WTC11 (cell line): ENCODE measurements around the gene ACMSD.

Source experiments
- JUN ChIP-seq: sonication (generic); formaldehyde crosslinking; IDR thresholded peaks from 2 replicates; pipeline ENCODE4 v1.8.0; 2023; ENCODE audit warnings: mild to moderate bottlenecking, missing genetic modification reagents
- NR2C2 ChIP-seq: sonication (generic); formaldehyde crosslinking; IDR thresholded peaks from 2 replicates; pipeline ENCODE4 v1.8.0; 2022; ENCODE audit warnings: mild to moderate bottlenecking, missing genetic modification reagents
- NR3C1 ChIP-seq: sonication (generic); formaldehyde crosslinking; conservative IDR thresholded peaks from 2 replicates; pipeline ENCODE4 v1.8.1; 2023; ENCODE audit warnings: low read depth, mild to moderate bottlenecking, missing genetic modification reagents
- OVOL2 ChIP-seq: fragments of 250-450 bp; sonication (Bioruptor Pico); IDR thresholded peaks from 2 replicates; pipeline ENCODE4 v1.9.0; 2021; ENCODE audit warnings: mild to moderate bottlenecking, borderline replicate concordance
- ZBTB21 ChIP-seq: sonication (generic); formaldehyde crosslinking; IDR thresholded peaks from 2 replicates; pipeline ENCODE4 v1.8.1; 2023; ENCODE audit warnings: mild to moderate bottlenecking, missing genetic modification reagents, borderline replicate concordance
- TF ChIP-seq, protein P1 (sequence below): fragments of 200-600 bp; IDR thresholded peaks from 2 replicates; pipeline ENCODE4 v1.8.0; 2022; ENCODE audit warnings: antibody characterized with exemption
- TF ChIP-seq, protein P2 (sequence below): sonication (generic); formaldehyde crosslinking; IDR thresholded peaks from 2 replicates; pipeline ENCODE4 v1.8.1; 2023; ENCODE audit warnings: mild to moderate bottlenecking, missing genetic modification reagents
- TF ChIP-seq, protein P3 (sequence below): sonication (generic); formaldehyde crosslinking; IDR thresholded peaks from 2 replicates; pipeline ENCODE4 v1.8.1; 2022; ENCODE audit warnings: missing genetic modification reagents, borderline replicate concordance
- TF ChIP-seq, protein P4 (sequence below): sonication (generic); formaldehyde crosslinking; IDR thresholded peaks from 2 replicates; pipeline ENCODE4 v1.8.1; 2023; ENCODE audit warnings: mild to moderate bottlenecking, missing genetic modification reagents

DNA sequence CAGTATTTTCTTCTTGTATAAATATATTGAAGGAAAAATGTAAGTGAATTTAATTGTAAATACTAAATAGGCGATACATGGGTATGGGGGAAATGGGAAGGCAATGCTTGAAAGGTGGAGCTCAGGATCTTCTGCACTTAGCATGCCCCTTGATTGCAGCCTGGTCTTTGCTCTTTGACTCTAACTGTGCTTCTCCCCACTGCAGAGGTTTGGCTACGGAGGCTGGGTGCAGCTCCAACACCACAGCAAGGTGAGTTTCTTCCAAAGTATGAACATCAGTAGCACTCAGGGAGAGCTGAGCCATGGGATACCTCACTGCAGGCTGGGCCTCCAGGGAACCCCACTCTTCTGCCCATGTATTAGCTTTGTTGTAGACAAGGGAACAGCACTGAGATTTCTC is 6.6 kb downstream of the ACMSD start:
- TF ChIP-seq, protein P1, sequence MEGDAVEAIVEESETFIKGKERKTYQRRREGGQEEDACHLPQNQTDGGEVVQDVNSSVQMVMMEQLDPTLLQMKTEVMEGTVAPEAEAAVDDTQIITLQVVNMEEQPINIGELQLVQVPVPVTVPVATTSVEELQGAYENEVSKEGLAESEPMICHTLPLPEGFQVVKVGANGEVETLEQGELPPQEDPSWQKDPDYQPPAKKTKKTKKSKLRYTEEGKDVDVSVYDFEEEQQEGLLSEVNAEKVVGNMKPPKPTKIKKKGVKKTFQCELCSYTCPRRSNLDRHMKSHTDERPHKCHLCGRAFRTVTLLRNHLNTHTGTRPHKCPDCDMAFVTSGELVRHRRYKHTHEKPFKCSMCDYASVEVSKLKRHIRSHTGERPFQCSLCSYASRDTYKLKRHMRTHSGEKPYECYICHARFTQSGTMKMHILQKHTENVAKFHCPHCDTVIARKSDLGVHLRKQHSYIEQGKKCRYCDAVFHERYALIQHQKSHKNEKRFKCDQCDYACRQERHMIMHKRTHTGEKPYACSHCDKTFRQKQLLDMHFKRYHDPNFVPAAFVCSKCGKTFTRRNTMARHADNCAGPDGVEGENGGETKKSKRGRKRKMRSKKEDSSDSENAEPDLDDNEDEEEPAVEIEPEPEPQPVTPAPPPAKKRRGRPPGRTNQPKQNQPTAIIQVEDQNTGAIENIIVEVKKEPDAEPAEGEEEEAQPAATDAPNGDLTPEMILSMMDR = no peak
- TF ChIP-seq JUN (CRISPR knock-in tag) = no peak
- TF ChIP-seq, protein P2, sequence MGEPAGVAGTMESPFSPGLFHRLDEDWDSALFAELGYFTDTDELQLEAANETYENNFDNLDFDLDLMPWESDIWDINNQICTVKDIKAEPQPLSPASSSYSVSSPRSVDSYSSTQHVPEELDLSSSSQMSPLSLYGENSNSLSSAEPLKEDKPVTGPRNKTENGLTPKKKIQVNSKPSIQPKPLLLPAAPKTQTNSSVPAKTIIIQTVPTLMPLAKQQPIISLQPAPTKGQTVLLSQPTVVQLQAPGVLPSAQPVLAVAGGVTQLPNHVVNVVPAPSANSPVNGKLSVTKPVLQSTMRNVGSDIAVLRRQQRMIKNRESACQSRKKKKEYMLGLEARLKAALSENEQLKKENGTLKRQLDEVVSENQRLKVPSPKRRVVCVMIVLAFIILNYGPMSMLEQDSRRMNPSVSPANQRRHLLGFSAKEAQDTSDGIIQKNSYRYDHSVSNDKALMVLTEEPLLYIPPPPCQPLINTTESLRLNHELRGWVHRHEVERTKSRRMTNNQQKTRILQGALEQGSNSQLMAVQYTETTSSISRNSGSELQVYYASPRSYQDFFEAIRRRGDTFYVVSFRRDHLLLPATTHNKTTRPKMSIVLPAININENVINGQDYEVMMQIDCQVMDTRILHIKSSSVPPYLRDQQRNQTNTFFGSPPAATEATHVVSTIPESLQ (CRISPR knock-in tag) = no peak
- TF ChIP-seq OVOL2 (CRISPR knock-in tag) = no peak
- TF ChIP-seq NR2C2 (CRISPR knock-in tag) = no peak
- TF ChIP-seq ZBTB21 (CRISPR knock-in tag) = no peak
- TF ChIP-seq, protein P3, sequence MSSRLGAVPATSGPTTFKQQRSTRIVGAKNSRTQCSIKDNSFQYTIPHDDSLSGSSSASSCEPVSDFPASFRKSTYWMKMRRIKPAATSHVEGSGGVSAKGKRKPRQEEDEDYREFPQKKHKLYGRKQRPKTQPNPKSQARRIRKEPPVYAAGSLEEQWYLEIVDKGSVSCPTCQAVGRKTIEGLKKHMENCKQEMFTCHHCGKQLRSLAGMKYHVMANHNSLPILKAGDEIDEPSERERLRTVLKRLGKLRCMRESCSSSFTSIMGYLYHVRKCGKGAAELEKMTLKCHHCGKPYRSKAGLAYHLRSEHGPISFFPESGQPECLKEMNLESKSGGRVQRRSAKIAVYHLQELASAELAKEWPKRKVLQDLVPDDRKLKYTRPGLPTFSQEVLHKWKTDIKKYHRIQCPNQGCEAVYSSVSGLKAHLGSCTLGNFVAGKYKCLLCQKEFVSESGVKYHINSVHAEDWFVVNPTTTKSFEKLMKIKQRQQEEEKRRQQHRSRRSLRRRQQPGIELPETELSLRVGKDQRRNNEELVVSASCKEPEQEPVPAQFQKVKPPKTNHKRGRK = no peak
- no peak for TF ChIP-seq NR3C1 (CRISPR knock-in tag)
- TF ChIP-seq, protein P4, sequence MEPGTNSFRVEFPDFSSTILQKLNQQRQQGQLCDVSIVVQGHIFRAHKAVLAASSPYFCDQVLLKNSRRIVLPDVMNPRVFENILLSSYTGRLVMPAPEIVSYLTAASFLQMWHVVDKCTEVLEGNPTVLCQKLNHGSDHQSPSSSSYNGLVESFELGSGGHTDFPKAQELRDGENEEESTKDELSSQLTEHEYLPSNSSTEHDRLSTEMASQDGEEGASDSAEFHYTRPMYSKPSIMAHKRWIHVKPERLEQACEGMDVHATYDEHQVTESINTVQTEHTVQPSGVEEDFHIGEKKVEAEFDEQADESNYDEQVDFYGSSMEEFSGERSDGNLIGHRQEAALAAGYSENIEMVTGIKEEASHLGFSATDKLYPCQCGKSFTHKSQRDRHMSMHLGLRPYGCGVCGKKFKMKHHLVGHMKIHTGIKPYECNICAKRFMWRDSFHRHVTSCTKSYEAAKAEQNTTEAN (CRISPR knock-in tag) = no peak
